D721Med (cell line): Measurements from ENCODE around the gene NSDHL.
"Not testable (repeated sequence)": the region's sequence is repeated elsewhere in the genome, so short reads cannot be mapped to it uniquely, and the experiment has no call there.

Source experiments
- DNase-seq: peaks from one replicate; pipeline ENCODE4 v3.0.0; 2011; ENCODE audit warnings: low spot score; ENCODE audit not compliant: insufficient read length
- FAIRE-seq: peaks from 2 replicates; lab custom pipeline; 2011; peaks lifted over from hg19 to GRCh38; lab: Jason Lieb, UNC
- TF ChIP-seq, protein P1 (sequence below): IDR thresholded peaks from 2 replicates; pipeline ENCODE4 v1.5.1; 2012; ENCODE audit warnings: mild to moderate bottlenecking, control low read depth; ENCODE audit not compliant: insufficient read depth; ENCODE audit errors: missing control alignments

NSDHL gene

DNA sequence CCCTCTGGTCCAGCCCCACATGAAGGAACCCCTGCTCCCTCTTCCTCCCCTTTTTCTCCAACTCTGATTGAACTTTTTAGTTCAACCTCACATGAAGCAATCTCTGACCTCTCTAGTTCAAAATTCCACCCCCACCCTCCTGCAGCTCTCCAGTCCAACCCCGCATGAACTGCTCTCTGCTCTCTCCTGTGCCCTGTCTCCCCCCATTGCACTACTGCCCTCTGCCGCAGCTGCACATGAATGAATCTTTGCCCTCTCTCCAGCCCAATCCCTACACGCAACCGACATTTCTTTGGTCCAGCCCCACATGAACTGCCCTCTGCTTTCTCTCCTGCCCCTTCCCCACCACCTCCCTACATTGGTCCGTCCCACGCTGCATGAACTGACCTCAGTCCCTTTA is 7.2 kb upstream of the NSDHL start:
- FAIRE-seq: no peak
- TF ChIP-seq, protein P1, sequence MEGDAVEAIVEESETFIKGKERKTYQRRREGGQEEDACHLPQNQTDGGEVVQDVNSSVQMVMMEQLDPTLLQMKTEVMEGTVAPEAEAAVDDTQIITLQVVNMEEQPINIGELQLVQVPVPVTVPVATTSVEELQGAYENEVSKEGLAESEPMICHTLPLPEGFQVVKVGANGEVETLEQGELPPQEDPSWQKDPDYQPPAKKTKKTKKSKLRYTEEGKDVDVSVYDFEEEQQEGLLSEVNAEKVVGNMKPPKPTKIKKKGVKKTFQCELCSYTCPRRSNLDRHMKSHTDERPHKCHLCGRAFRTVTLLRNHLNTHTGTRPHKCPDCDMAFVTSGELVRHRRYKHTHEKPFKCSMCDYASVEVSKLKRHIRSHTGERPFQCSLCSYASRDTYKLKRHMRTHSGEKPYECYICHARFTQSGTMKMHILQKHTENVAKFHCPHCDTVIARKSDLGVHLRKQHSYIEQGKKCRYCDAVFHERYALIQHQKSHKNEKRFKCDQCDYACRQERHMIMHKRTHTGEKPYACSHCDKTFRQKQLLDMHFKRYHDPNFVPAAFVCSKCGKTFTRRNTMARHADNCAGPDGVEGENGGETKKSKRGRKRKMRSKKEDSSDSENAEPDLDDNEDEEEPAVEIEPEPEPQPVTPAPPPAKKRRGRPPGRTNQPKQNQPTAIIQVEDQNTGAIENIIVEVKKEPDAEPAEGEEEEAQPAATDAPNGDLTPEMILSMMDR: no peak

DNA sequence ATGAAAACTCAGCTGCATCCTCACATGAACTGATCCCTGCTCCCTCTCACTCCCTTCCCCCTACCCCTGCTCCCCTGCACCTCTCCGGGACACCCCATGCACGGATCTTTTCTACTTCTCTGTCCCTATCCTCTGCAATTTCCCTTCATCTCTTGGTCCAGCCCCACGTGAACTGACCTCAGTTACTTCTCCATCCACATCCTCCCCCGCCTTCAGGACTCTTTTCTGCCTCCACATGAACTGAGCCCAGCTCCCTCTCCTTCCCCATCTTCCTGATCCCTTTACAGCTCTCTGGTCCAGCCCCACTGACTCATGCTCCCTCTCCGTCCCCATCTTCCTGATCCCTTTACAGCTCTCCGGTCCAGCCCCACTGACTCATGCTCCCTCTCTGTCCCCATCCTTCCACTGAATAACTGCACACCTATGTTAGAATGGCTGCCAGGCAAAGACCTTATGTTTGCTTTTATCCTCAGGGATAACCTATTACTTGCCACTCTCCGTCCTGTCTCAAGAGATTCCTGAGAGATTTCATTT is 6.0 kb upstream of the NSDHL start:
- TF ChIP-seq, protein P1: no peak
- no peak for FAIRE-seq
- DNase-seq: no peak

More for the DNA sequence above, 7.2 kb upstream of the NSDHL start:
- DNase-seq: no peak

DNA sequence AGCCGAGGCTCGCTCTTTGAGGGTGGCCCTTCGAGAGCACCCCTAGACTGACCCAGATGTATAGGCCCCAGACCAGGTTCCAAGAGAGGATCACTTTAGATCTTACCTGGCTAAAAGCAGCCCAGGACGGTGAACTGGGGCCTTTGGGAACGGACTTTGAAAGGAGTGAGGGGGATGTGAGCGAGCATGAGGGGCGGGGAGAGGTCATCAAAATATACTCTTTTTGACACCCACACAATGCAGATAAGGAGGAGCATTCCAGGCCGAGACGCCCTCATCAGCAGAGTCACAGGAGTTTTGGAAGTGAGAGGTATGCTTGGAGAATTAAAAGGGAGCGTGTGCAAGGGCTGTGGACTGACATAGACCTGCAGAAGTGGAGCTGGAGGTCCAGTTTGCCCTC is 528 bp downstream of the NSDHL start:
- no peak for FAIRE-seq
- TF ChIP-seq, protein P1: no peak
- no peak for DNase-seq

DNA sequence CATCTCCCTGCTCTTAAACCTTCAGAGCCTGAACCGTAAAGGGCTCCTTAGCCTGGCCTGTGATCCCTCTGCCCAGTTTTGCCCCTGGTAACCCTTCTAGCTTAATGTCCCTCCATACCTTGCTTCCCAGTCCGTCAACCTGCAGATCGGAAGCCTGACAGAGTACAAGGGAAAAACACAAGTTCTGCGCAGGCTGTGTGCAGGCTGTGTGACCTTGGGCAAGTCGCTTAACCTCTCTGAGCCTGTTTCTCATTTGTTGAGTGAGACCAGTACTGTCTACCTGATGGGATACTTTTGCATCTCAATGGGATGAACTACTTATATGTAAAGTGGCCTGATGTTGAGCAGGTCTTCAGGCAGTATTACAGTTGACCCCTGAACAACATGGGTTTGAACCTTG is 1.7 kb downstream of the NSDHL start:
- TF ChIP-seq, protein P1: no peak
- FAIRE-seq (no peak), DNase-seq (no peak)

DNA sequence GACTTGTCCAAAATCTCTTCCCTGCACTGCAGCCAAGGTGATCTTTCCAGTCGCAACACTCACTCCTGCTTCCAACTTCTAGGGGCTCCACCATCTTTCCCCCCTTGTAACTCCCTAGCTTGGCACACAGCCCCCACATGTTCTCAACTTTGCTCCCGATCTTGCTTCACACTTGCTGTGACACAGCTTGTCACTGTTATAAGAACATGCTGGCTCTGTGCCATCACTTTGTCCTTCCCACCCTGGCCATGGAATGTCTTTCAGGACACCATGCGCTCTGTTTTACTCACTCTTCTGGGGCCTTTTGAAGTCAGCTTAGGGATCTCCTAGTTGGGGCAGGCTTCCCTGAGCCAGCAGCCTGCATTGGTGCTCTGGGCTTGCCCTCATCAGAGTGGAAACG is 2.5 kb downstream of the NSDHL start:
- TF ChIP-seq, protein P1: no peak
- DNase-seq (no peak), FAIRE-seq (no peak)

DNA sequence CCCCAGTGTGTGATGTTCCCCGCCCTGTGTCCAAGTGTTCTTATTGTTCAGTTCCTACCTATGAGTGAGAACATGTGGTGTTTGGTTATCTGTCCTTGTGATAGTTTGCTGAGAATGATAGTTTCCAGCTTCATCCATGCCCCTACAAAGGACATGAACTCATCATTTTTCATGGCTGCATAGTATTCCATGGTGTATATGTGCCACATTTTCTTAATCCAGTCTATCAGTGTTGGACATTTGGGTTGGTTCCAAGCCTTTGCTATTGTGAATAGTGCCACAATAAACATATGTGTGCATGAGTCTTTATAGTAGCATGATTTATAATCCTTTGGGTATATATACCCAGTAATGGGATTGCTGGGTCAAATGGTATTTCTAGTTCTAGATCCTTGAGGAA is 4.6 kb downstream of the NSDHL start:
- DNase-seq, FAIRE-seq: not testable (repeated sequence)

DNA sequence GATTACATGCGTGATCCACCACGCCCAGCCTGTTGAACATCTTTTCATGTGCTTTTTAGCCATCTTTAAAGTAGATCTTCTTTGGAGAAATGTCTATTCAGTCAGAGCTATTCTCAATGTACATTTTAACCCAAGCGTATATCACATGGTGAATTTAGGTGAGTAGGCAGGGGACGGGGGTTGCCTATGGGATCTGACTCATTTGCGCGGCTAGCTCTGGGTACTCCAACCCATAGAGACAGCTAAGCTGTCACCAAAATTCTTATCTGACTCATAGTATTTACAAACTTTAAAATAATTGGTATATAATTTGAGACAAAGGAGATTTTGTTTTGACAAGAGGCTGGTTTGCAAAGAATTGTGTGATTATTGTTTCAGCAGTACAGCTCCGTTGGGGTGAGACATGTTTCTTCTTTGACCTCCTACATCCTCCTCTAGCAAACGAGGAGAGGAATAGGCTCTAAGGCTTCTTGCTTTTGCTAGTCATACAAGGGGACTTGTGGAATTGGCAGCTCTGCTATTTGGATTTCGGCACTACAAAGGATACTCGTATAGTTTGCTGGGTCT is 12.0 kb downstream of the NSDHL start:
- TF ChIP-seq, protein P1: no peak
- DNase-seq: no peak
- no peak for FAIRE-seq
